IMR-90 (cell line): ENCODE data around the gene RHPN2. TPM values are rescaled to one million over a fixed set of nuclear protein-coding genes. Genes with fewer than 3 reads are reported as not detected.
"Not testable (repeated sequence)": the region's sequence is repeated elsewhere in the genome, so short reads cannot be mapped to it uniquely, and the experiment has no call there.

Source experiments
- ATAC-seq: fragments of 200-7000 bp; cut with Tn5 transposase; 2 replicates; pipeline ENCODE4 v1.9.1; 2020; ENCODE audit warnings: low read depth, mild to moderate bottlenecking, moderate library complexity
- BruUV-seq: library from RNA; stranded (reverse); fragments of 400-500 nt; replicated peaks from 2 replicates; lab custom pipeline; 2021; lab: Mats Ljungman, UMichigan
- CTCF ChIA-PET: fragments of 300-600 bp; formaldehyde crosslinking; extraction: SDS; loops from one replicate; lab custom pipeline; 2021; ENCODE audit warnings: antibody characterized with exemption; lab: Yijun Ruan, JAX
- POLR2A ChIA-PET: fragments of 300-600 bp; sonication (Branson Sonifier 250); formaldehyde crosslinking; loops from one replicate; lab custom pipeline; 2022; ENCODE audit warnings: antibody characterized with exemption; ENCODE audit not compliant: unreplicated experiment; lab: Charles Lee
- DNase-seq: peaks from one replicate; pipeline ENCODE4 v3.0.0; 2013
- H2AFZ ChIP-seq: replicated peaks from 2 replicates; pipeline ENCODE3; 2013; ENCODE audit warnings: low read length, mild to moderate bottlenecking; ENCODE audit not compliant: poor library complexity
- H2AK5ac ChIP-seq: 2 replicates; pipeline ENCODE4 v1.6.1; 2013; ENCODE audit warnings: low read depth, low read length, inconsistent platforms
- H2AK9ac ChIP-seq: replicated peaks from 2 replicates; pipeline ENCODE3; 2013; ENCODE audit warnings: mild to moderate bottlenecking, low read depth, low read length, moderate library complexity; ENCODE audit not compliant: poor library complexity
- H2BK120ac ChIP-seq: 2 replicates; pipeline ENCODE4 v1.6.1; 2013; ENCODE audit warnings: low read depth, low read length, inconsistent platforms
- H2BK15ac ChIP-seq: 3 replicates; pipeline ENCODE4 v1.6.1; 2013; ENCODE audit warnings: low read depth, low read length, inconsistent platforms
- H2BK20ac ChIP-seq: 2 replicates; pipeline ENCODE4 v1.6.1; 2013; ENCODE audit warnings: low read depth, mild to moderate bottlenecking, inconsistent platforms, low read length, moderate library complexity
- H2BK5ac ChIP-seq: 2 replicates; pipeline ENCODE4 v1.6.1; 2013; ENCODE audit warnings: mild to moderate bottlenecking, low read depth, low read length, inconsistent platforms; ENCODE audit not compliant: poor library complexity, severe bottlenecking
- H3K14ac ChIP-seq: replicated peaks from 2 replicates; pipeline ENCODE4 v1.6.1; 2013; ENCODE audit warnings: low read depth, low read length, inconsistent platforms
- H3K18ac ChIP-seq: 2 replicates; pipeline ENCODE4 v1.6.1; 2013; ENCODE audit warnings: low read depth, low read length, control low read depth
- H3K23ac ChIP-seq: 2 replicates; pipeline ENCODE4 v1.6.1; 2013; ENCODE audit warnings: low read depth, low read length, inconsistent platforms
- H3K27ac ChIP-seq: 2 replicates; pipeline ENCODE4 v1.5.1; 2013; ENCODE audit warnings: mild to moderate bottlenecking, control low read depth, low read length; ENCODE audit not compliant: insufficient read depth
- H3K27me3 ChIP-seq: 2 replicates; pipeline ENCODE4 v1.6.1; 2013; ENCODE audit warnings: low read length; ENCODE audit not compliant: control insufficient read depth, insufficient read depth
- H3K36me3 ChIP-seq: 2 replicates; pipeline ENCODE4 v1.6.1; 2013; ENCODE audit warnings: low read length, mixed read lengths; ENCODE audit not compliant: control insufficient read depth, insufficient read depth
- H3K4ac ChIP-seq: 2 replicates; pipeline ENCODE4 v1.6.1; 2013; ENCODE audit warnings: low read depth, low read length, inconsistent platforms
- H3K4me1 ChIP-seq: 2 replicates; pipeline ENCODE4 v1.6.1; 2013; ENCODE audit warnings: low read length, mixed read lengths; ENCODE audit not compliant: control insufficient read depth, insufficient read depth
- H3K4me2 ChIP-seq: 2 replicates; pipeline ENCODE4 v1.6.1; 2013; ENCODE audit warnings: low read depth, mild to moderate bottlenecking, control low read depth, low read length, moderate library complexity
- H3K4me3 ChIP-seq: 2 replicates; pipeline ENCODE4 v1.5.1; 2013; ENCODE audit warnings: low read depth, mild to moderate bottlenecking, control low read depth, low read length, moderate library complexity; ENCODE audit not compliant: insufficient read depth
- H3K56ac ChIP-seq: 2 replicates; pipeline ENCODE4 v1.6.1; 2013; ENCODE audit warnings: low read length, inconsistent platforms; ENCODE audit not compliant: insufficient read depth; ENCODE audit errors: extremely low read depth
- H3K79me1 ChIP-seq, 2 experiments: 2 replicates each; pipeline ENCODE4 v1.6.1; 2013; ENCODE audit warnings: low read length in 2 of 2, inconsistent platforms in 1 of 2, low read depth in 1 of 2
- H3K9ac ChIP-seq: 2 replicates; pipeline ENCODE4 v1.6.1; 2013; ENCODE audit warnings: low read depth, low read length, control low read depth
- H3K9me1 ChIP-seq: 2 replicates; pipeline ENCODE4 v1.6.1; 2013; ENCODE audit warnings: low read length, inconsistent platforms; ENCODE audit not compliant: insufficient read depth
- H3K9me3 ChIP-seq: 2 replicates; pipeline ENCODE4 v1.6.1; 2013; ENCODE audit warnings: low read length; ENCODE audit not compliant: control insufficient read depth, insufficient read depth
- H4K20me1 ChIP-seq: 2 replicates; pipeline ENCODE4 v1.6.1; 2013; ENCODE audit warnings: low read length, inconsistent platforms; ENCODE audit not compliant: insufficient read depth
- H4K5ac ChIP-seq: 2 replicates; pipeline ENCODE4 v1.6.1; 2013; ENCODE audit warnings: mild to moderate bottlenecking, low read depth, low read length, control low read depth
- H4K8ac ChIP-seq, 2 experiments: 2 replicates each; pipeline ENCODE4 v1.6.1; 2013; ENCODE audit warnings: low read depth in 2 of 2, low read length in 2 of 2, control low read depth in 1 of 2, inconsistent platforms in 1 of 2
- H4K91ac ChIP-seq: 2 replicates; pipeline ENCODE4 v1.6.1; 2013; ENCODE audit warnings: low read depth, low read length, inconsistent platforms; ENCODE audit not compliant: insufficient read depth
- WGBS, 2 experiments: methylation state at CpG; one replicate each; pipeline versions ENCODE4 v1.1.5 to v1.1.7; 2013; ENCODE audit warnings: missing lambda C conversion rate in 2 of 2; ENCODE audit not compliant: insufficient read length in 1 of 2; ENCODE audit errors: extremely low coverage in 2 of 2; 5-methylcytosine and 5-hydroxymethylcytosine counted together
- dilution Hi-C: fragments of 300-500 bp; cut with HindIII; formaldehyde crosslinking; loops from one replicate; pipeline ENCODE4 v1.14.3; 2018; ENCODE audit warnings: low sequenced_read_pairs; ENCODE audit not compliant: unreplicated experiment
- in situ Hi-C: fragments of 300-500 bp; cut with MboI; formaldehyde crosslinking; loops from 3 replicates; pipeline ENCODE4 v1.14.3; 2019; ENCODE audit warnings: low sequenced_read_pairs, inconsistent platforms, mixed read lengths
- intact Hi-C: fragments of 100-400 bp; cut with micrococcal nuclease; formaldehyde crosslinking; loops from 2 replicates; pipeline ENCODE4 v1.10.0; 2022
- polyA plus RNA-seq, 3 experiments: library from polyadenylated mRNA; depleted of rRNA; stranded (reverse); fragments of >200 nt; gene quantifications; 2 replicates each; pipeline ENCODE4 v1.2.3, GENCODE V29; 2012; ENCODE audit warnings: low replicate concordance in 1 of 3
- total RNA-seq: library from RNA; depleted of rRNA; stranded (reverse); fragments of >200 nt; gene quantifications from 2 replicates; pipeline ENCODE4 v1.2.3, GENCODE V29; 2012

Gene RHPN2
- total and polyA plus RNA-seq, 2 of the 4 experiments (the other 2 are of a cell fraction), result 2.3 to 4.0 TPM

- H3K4me2 ChIP-seq, H3K4ac ChIP-seq, H2BK15ac ChIP-seq, H3K23ac ChIP-seq, H2AFZ ChIP-seq, H2AK9ac ChIP-seq, H4K20me1 ChIP-seq, dilution Hi-C loops, H3K79me1 ChIP-seq, H4K5ac ChIP-seq, H2BK20ac ChIP-seq, H2AK5ac ChIP-seq, H3K9me3 ChIP-seq, H3K27ac ChIP-seq, H3K9ac ChIP-seq, H3K4me1 ChIP-seq, H3K18ac ChIP-seq, intact Hi-C loops, BruUV-seq, H3K36me3 ChIP-seq, H2BK5ac ChIP-seq, POLR2A ChIA-PET, H3K14ac ChIP-seq, DNase-seq, H3K4me3 ChIP-seq, H2BK120ac ChIP-seq, in situ Hi-C loops, H3K27me3 ChIP-seq, H3K9me1 ChIP-seq, CTCF ChIA-PET, H4K91ac ChIP-seq, H4K8ac ChIP-seq, H3K56ac ChIP-seq, ATAC-seq: not testable (repeated sequence)
- WGBS, 2 experiments, result 80% methylated on average over 1 of the region's 18 CpGs; no CpG with 5 or more reads in 1 of the 2 experiments
Measured at GRCh38 chr19:33037168-33038025, 27.3 kb downstream of the RHPN2 start.

- H3K36me3 ChIP-seq, H3K23ac ChIP-seq, H2AK5ac ChIP-seq, intact Hi-C loops, H3K56ac ChIP-seq, H3K79me1 ChIP-seq, H3K4ac ChIP-seq, dilution Hi-C loops, H3K27me3 ChIP-seq, H2BK20ac ChIP-seq, BruUV-seq, H3K9ac ChIP-seq, H3K27ac ChIP-seq, H2BK15ac ChIP-seq, H3K18ac ChIP-seq, POLR2A ChIA-PET, ATAC-seq, H4K5ac ChIP-seq, H2BK5ac ChIP-seq, H2AK9ac ChIP-seq, H2BK120ac ChIP-seq, H4K8ac ChIP-seq, H4K91ac ChIP-seq, H3K14ac ChIP-seq, in situ Hi-C loops, H4K20me1 ChIP-seq, H3K9me3 ChIP-seq, H3K4me2 ChIP-seq, H3K4me1 ChIP-seq, H3K9me1 ChIP-seq, H3K4me3 ChIP-seq, DNase-seq, CTCF ChIA-PET, H2AFZ ChIP-seq: not testable (repeated sequence)
- WGBS, 2 experiments, result 97% methylated on average over 16 of the region's 45 CpGs; no CpG with 5 or more reads in 1 of the 2 experiments
Measured at GRCh38 chr19:33036370-33037167, 28.1 kb downstream of the RHPN2 start.
